ENCODE measurements around the gene BACH2. TPM values are rescaled to one million over a fixed set of nuclear protein-coding genes. Genes with fewer than 3 reads are reported as not detected.
"Not testable (repeated sequence)": the region's sequence is repeated elsewhere in the genome, so short reads cannot be mapped to it uniquely, and the experiment has no call there.

BACH2 gene
- total RNA-seq, 2 donors from 2014 or later, result 3.0 to 22.9 TPM

GRCh38 chr6:90149280-90149679 lies 147.4 kb downstream of the BACH2 start:
- ATAC-seq (replicated peaks), result peak; percentile 21
- no peak overlapping the region for H3K27ac Mint-ChIP-seq
- no peak overlapping the region for H3K4me3 Mint-ChIP-seq
- H3K27me3 Mint-ChIP-seq, result no peaks in the 10 kb centered on the region
- no peaks in the 10 kb centered on the region for H3K9me3 Mint-ChIP-seq
- H3K36me3 Mint-ChIP-seq (ENCODE audit: low read depth), result peaks cover 15% of the 10 kb centered on the region
- H3K4me1 Mint-ChIP-seq, result peaks cover 36% of the 10 kb centered on the region

GRCh38 chr6:90148867-90149266 lies 147.8 kb downstream of the BACH2 start:
- no peak for ATAC-seq (replicated peaks)
- Mint-ChIP-seq H3K27ac (no peak overlapping the region), H3K9me3 (peaks cover under 1% of the 10 kb centered on the region), H3K27me3 (no peaks in the 10 kb centered on the region), H3K4me3 (no peak overlapping the region), H3K4me1 (peaks cover 37% of the 10 kb centered on the region), H3K36me3 (ENCODE audit: low read depth) (peaks cover 15% of the 10 kb centered on the region)

- no peak overlapping the region for H3K4me3 Mint-ChIP-seq
- H3K9me3 Mint-ChIP-seq, result peaks cover 4% of the 10 kb centered on the region
- no peak for ATAC-seq (replicated peaks)
- peaks cover 42% of the 10 kb centered on the region for H3K4me1 Mint-ChIP-seq
- no peak overlapping the region for H3K27ac Mint-ChIP-seq
- H3K27me3 Mint-ChIP-seq, result no peaks in the 10 kb centered on the region
- H3K36me3 Mint-ChIP-seq (ENCODE audit: low read depth), result peaks cover 20% of the 10 kb centered on the region
Observed at GRCh38 chr6:90146921-90147649, 149.6 kb downstream of the BACH2 start.

- peaks cover 4% of the 10 kb centered on the region for H3K9me3 Mint-ChIP-seq
- H3K27ac Mint-ChIP-seq, result no peak overlapping the region
- ATAC-seq (replicated peaks), result no peak
- no peaks in the 10 kb centered on the region for H3K27me3 Mint-ChIP-seq
- peaks cover 20% of the 10 kb centered on the region for H3K36me3 Mint-ChIP-seq (ENCODE audit: low read depth)
- H3K4me3 Mint-ChIP-seq, result no peak overlapping the region
- H3K4me1 Mint-ChIP-seq, result peaks cover 42% of the 10 kb centered on the region
Observed at GRCh38 chr6:90146024-90146423, 150.6 kb downstream of the BACH2 start.

- peaks cover 37% of the 10 kb centered on the region for H3K4me1 Mint-ChIP-seq
- H3K27me3 Mint-ChIP-seq, result no peaks in the 10 kb centered on the region
- ATAC-seq (replicated peaks), result peak; percentile 85
- H3K36me3 Mint-ChIP-seq (ENCODE audit: low read depth), result peaks cover 20% of the 10 kb centered on the region
- H3K27ac Mint-ChIP-seq, result peak overlapping the region; percentile 86
- peak overlapping the region; percentile 64 for H3K4me3 Mint-ChIP-seq
- H3K9me3 Mint-ChIP-seq, result peaks cover 4% of the 10 kb centered on the region
Observed at GRCh38 chr6:90144928-90145555, 151.6 kb downstream of the BACH2 start.

- Mint-ChIP-seq H3K4me3 (peak overlapping the region; percentile 64), H3K4me1 (peaks cover 35% of the 10 kb centered on the region), H3K27me3 (no peaks in the 10 kb centered on the region), H3K27ac (peak overlapping the region; percentile 86), H3K36me3 (ENCODE audit: low read depth) (peaks cover 20% of the 10 kb centered on the region), H3K9me3 (peaks cover 4% of the 10 kb centered on the region)
- ATAC-seq (replicated peaks), result peak; percentile 88
Observed at GRCh38 chr6:90144396-90144795, 152.2 kb downstream of the BACH2 start.

- no peak overlapping the region for H3K27ac Mint-ChIP-seq
- peaks cover 5% of the 10 kb centered on the region for H3K36me3 Mint-ChIP-seq (ENCODE audit: low read depth)
- peaks cover 23% of the 10 kb centered on the region for H3K4me1 Mint-ChIP-seq
- H3K27me3 Mint-ChIP-seq, result no peaks in the 10 kb centered on the region
- peaks cover 4% of the 10 kb centered on the region for H3K9me3 Mint-ChIP-seq
- H3K4me3 Mint-ChIP-seq, result no peak overlapping the region
- no peak for ATAC-seq (replicated peaks)
Observed at GRCh38 chr6:90140683-90141082, 156.0 kb downstream of the BACH2 start.

GRCh38 chr6:90139272-90139817 lies 157.3 kb downstream of the BACH2 start:
- H3K27me3 Mint-ChIP-seq, result no peaks in the 10 kb centered on the region

GRCh38 chr6:90136837-90137568 lies 159.6 kb downstream of the BACH2 start:
- H3K4me1 Mint-ChIP-seq, result peaks cover 13% of the 10 kb centered on the region
- H3K27ac Mint-ChIP-seq, result no peak overlapping the region
- H3K36me3 Mint-ChIP-seq (ENCODE audit: low read depth), result no peaks in the 10 kb centered on the region
- no peaks in the 10 kb centered on the region for H3K27me3 Mint-ChIP-seq
- no peaks in the 10 kb centered on the region for H3K9me3 Mint-ChIP-seq
- H3K4me3 Mint-ChIP-seq, result no peak overlapping the region
- no peak for ATAC-seq (replicated peaks)

More at GRCh38 chr6:90139272-90139817, 157.3 kb downstream of the BACH2 start:
- Mint-ChIP-seq H3K27ac (no peak overlapping the region), H3K4me3 (no peak overlapping the region), H3K4me1 (peaks cover 10% of the 10 kb centered on the region), H3K36me3 (ENCODE audit: low read depth) (peaks cover 5% of the 10 kb centered on the region), H3K9me3 (peaks cover 4% of the 10 kb centered on the region)
- ATAC-seq (replicated peaks), result no peak

- Mint-ChIP-seq H3K9me3 (no peaks in the 10 kb centered on the region), H3K27me3 (no peaks in the 10 kb centered on the region), H3K36me3 (ENCODE audit: low read depth) (no peaks in the 10 kb centered on the region), H3K4me1 (peaks cover 13% of the 10 kb centered on the region), H3K27ac (peak overlapping the region; percentile 9), H3K4me3 (no peak overlapping the region)
- ATAC-seq (replicated peaks), result no peak
Observed at GRCh38 chr6:90136176-90136575, 160.5 kb downstream of the BACH2 start.

GRCh38 chr6:90135667-90136066 lies 161.0 kb downstream of the BACH2 start:
- H3K27me3 Mint-ChIP-seq, result no peaks in the 10 kb centered on the region
- no peak for ATAC-seq (replicated peaks)
- H3K36me3 Mint-ChIP-seq (ENCODE audit: low read depth), result no peaks in the 10 kb centered on the region
- peaks cover 13% of the 10 kb centered on the region for H3K4me1 Mint-ChIP-seq
- H3K27ac Mint-ChIP-seq, result peak overlapping the region; percentile 9
- no peak overlapping the region for H3K4me3 Mint-ChIP-seq
- no peaks in the 10 kb centered on the region for H3K9me3 Mint-ChIP-seq

GRCh38 chr6:90133664-90134063 lies 163.0 kb downstream of the BACH2 start:
- peaks cover 13% of the 10 kb centered on the region for H3K4me1 Mint-ChIP-seq
- not testable (repeated sequence) for H3K4me3 Mint-ChIP-seq; H3K9me3 Mint-ChIP-seq; H3K36me3 Mint-ChIP-seq (ENCODE audit: low read depth); H3K27me3 Mint-ChIP-seq; ATAC-seq (replicated peaks); H3K27ac Mint-ChIP-seq

- H3K27ac Mint-ChIP-seq, result no peak overlapping the region
- H3K27me3 Mint-ChIP-seq, result no peaks in the 10 kb centered on the region
- H3K36me3 Mint-ChIP-seq (ENCODE audit: low read depth), result no peaks in the 10 kb centered on the region
- H3K4me1 Mint-ChIP-seq, result peaks cover 14% of the 10 kb centered on the region
- ATAC-seq (replicated peaks), result no peak
- no peaks in the 10 kb centered on the region for H3K9me3 Mint-ChIP-seq
- H3K4me3 Mint-ChIP-seq, result no peak overlapping the region
Observed at GRCh38 chr6:90131614-90132423, 164.8 kb downstream of the BACH2 start.

GRCh38 chr6:90131125-90131524 lies 165.5 kb downstream of the BACH2 start:
- no peak overlapping the region for H3K27ac Mint-ChIP-seq
- no peaks in the 10 kb centered on the region for H3K27me3 Mint-ChIP-seq
- ATAC-seq (replicated peaks), result no peak
- no peak overlapping the region for H3K4me3 Mint-ChIP-seq
- H3K9me3 Mint-ChIP-seq, result no peaks in the 10 kb centered on the region
- H3K4me1 Mint-ChIP-seq, result peaks cover 16% of the 10 kb centered on the region
- H3K36me3 Mint-ChIP-seq (ENCODE audit: low read depth), result peaks cover 3% of the 10 kb centered on the region

All from activated T-helper 17 cell treated with anti-CD3 and anti-CD28 coated beads, Interleukin-2, amount 50 U/mL, for 72 hours (primary cell).